Measurements from ENCODE around the gene CPNE9.

The CPNE9 gene

GRCh38 chr3:9777694-9778021 is 74.0 kb downstream of the CPNE9 start:
- ATAC-seq (ENCODE audit: low read depth) (no peak), DNase-seq (ENCODE audit: low spot score in 2 of 2) (no peak)
- no peak overlapping the region for H3K4me3 Mint-ChIP-seq
- H3K27ac Mint-ChIP-seq, result no peak overlapping the region
- H3K27me3 Mint-ChIP-seq, result no peaks in the 10 kb centered on the region
- no peaks in the 10 kb centered on the region for H3K36me3 Mint-ChIP-seq
- H3K9me3 Mint-ChIP-seq, result no peaks in the 10 kb centered on the region
- H3K4me1 Mint-ChIP-seq, result peaks cover 41% of the 10 kb centered on the region

GRCh38 chr3:9778143-9779074 is 74.8 kb downstream of the CPNE9 start:
- DNase-seq (ENCODE audit: low spot score in 2 of 2), result no peak
- Mint-ChIP-seq H3K36me3 (peaks cover 4% of the 10 kb centered on the region), H3K9me3 (no peaks in the 10 kb centered on the region), H3K27me3 (no peaks in the 10 kb centered on the region), H3K4me3 (peak overlapping the region; percentile 18), H3K4me1 (peaks cover 44% of the 10 kb centered on the region), H3K27ac (peak overlapping the region; percentile 90)
- no peak for ATAC-seq (ENCODE audit: low read depth)

GRCh38 chr3:9779075-9779593 is 75.5 kb downstream of the CPNE9 start:
- H3K4me3 Mint-ChIP-seq, result peak overlapping the region; percentile 18
- H3K4me1 Mint-ChIP-seq, result peaks cover 44% of the 10 kb centered on the region
- peak overlapping the region; percentile 90 for H3K27ac Mint-ChIP-seq
- no peaks in the 10 kb centered on the region for H3K27me3 Mint-ChIP-seq
- no peak for DNase-seq (ENCODE audit: low spot score in 2 of 2)
- H3K9me3 Mint-ChIP-seq, result no peaks in the 10 kb centered on the region
- no peak for ATAC-seq (ENCODE audit: low read depth)
- H3K36me3 Mint-ChIP-seq, result peaks cover 4% of the 10 kb centered on the region
